ENCODE measurements around the gene SIK2.

- TF ChIP-seq CTCF (IDR thresholded peaks at IDR 0.05) (no peak), POLR2A (IDR thresholded peaks at IDR 0.05) (no peak)
Observed at GRCh38 chr11:111761036-111761435, 158.8 kb downstream of the SIK2 start.

Measured in esophagus squamous epithelium (tissue), 4 donors.